ENCODE measurements around the gene CRADD.

The CRADD gene

GRCh38 chr12:93938931-93939330 is 261.8 kb downstream of the CRADD start:
- no peak for DNase-seq (ENCODE audit: low spot score)

DNA sequence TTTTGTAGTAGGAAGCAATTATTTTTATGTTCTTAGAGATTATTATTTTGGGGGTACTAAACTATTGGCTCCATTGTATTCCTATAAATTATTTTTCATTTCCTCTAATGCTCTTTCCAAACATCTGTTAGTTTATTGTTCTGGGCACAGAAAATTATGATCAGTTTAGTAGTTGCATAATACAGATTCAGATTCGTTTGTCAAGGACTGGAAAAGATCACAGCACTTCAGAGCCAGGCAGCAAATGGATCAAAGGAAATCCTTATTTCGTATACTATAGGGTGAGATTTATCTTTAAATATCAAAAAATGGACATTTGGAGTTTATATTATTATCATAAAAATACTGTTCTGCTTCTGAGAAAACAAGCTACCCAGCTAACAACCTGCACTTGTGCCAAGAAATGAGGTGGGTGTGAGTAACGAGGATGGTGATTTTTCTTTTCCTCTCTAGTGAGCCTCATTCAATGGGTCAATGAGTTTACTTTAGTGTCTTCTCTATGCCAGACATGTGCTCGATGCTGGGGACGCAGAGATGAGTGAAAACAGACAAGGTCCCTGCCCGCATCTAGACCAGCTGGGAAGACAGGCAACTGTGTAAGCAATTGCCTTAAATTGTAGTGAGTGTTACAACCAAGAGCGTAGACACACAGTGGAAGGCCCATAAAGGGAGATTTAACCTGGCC is 262.6 kb downstream of the CRADD start:
- DNase-seq (ENCODE audit: low spot score) = no peak

DNA sequence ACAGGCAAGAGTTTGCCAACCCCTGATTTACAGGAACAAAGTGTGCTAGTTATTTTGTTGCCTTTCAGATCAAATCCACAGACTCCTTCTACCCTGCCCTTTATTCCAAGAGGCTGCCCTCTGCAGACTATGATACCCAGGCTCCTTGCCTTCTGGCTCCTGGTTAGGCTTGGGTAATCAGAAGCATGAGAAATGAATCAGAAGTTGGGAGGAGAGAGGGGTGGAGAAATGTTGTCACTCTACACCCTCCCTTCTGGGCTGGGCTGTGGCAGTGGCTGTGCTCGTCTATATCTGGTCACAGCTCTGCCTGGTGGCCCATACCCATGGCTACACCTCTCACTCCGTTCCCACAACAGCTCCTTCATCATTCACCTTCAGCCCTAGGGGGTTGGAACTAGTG is 266.6 kb downstream of the CRADD start:
- DNase-seq (ENCODE audit: low spot score) = no peak

- no peak for DNase-seq (ENCODE audit: low spot score)
Measured at GRCh38 chr12:93944201-93944600, 267.0 kb downstream of the CRADD start.

Measured in ecto neural progenitor cell (in vitro differentiated cells).